ENCODE results near the gene LCLAT1.
A peak's percentile ranks its signal among the peaks of the same experiment; 100 is the strongest.
"Not testable (repeated sequence)": the region's sequence is repeated elsewhere in the genome, so short reads cannot be mapped to it uniquely, and the experiment has no call there.

Gene LCLAT1

DNA sequence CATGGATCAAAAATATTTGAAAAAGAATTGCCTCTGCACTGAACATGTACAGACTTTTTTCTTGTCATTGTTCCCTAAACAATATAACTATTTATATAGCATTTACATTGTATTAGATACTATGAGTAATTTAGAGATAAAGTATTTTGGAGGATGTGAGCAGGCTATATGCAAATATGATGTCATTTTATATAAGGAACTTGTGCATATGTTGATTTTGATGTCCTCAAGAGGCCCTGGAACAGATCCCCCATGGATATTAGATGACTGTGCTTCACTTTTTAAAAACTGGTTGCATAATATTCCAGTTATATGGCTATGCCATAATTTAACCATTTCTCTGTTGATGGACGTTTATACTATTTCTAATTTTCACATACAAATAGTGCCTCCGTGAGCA lies 16.5 kb downstream of the LCLAT1 start:
- TF ChIP-seq, protein P1, sequence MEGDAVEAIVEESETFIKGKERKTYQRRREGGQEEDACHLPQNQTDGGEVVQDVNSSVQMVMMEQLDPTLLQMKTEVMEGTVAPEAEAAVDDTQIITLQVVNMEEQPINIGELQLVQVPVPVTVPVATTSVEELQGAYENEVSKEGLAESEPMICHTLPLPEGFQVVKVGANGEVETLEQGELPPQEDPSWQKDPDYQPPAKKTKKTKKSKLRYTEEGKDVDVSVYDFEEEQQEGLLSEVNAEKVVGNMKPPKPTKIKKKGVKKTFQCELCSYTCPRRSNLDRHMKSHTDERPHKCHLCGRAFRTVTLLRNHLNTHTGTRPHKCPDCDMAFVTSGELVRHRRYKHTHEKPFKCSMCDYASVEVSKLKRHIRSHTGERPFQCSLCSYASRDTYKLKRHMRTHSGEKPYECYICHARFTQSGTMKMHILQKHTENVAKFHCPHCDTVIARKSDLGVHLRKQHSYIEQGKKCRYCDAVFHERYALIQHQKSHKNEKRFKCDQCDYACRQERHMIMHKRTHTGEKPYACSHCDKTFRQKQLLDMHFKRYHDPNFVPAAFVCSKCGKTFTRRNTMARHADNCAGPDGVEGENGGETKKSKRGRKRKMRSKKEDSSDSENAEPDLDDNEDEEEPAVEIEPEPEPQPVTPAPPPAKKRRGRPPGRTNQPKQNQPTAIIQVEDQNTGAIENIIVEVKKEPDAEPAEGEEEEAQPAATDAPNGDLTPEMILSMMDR (IDR thresholded peaks at IDR 0.05) = no peak
- Histone ChIP-seq H3K4me1 (ENCODE audit: control insufficient read depth in 1 of 2, insufficient read depth in 1 of 2, low read depth in 1 of 2, low read length in 1 of 2) (peaks cover 0 to 3% of the 10 kb centered on the region in 2 experiments), H3K27me3 (no peaks in the 10 kb centered on the region), H3K9me3 (no peaks in the 10 kb centered on the region), H3K4me3 (ENCODE audit: low read depth in 1 of 2, low read length in 1 of 2) (no peak overlapping the region), H3K27ac (no peak overlapping the region), H3K36me3 (no peaks in the 10 kb centered on the region)

DNA sequence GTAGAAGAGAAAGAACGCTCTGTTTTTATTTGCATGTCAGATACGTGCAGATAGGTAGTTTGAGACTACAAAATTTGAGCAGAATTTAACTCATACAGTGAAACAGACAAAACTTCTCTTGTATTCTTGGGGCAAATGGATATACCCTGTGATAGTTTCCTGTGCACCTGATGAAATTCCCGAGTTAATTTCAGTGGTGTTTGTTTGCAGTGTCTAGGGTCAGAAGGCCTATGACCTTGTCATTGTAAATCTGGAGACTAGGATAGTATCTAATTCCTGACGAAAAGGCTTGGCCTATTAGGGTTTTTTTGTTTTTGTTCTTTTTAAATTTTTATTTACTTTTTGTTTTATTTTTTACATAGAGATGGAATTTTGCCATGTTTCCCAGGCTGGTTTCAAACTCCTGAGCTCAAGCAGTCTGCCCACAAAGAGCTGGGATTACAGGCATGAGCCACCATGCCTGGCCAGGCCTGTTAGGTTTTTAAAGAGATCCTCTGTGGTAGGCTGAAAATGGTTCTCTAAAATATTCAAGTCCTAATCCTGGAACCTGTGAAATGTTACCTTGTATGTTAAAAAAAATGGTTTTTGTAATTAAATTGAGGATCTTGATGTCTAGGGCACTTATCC lies 17.6 kb downstream of the LCLAT1 start:
- Histone ChIP-seq H3K9me3 (no peaks in the 10 kb centered on the region), H3K4me1 (ENCODE audit: control insufficient read depth in 1 of 2, insufficient read depth in 1 of 2, low read depth in 1 of 2, low read length in 1 of 2) (no peaks in the 10 kb centered on the region), H3K27ac (no peak overlapping the region), H3K4me3 (ENCODE audit: low read depth in 1 of 2, low read length in 1 of 2) (no peak overlapping the region), H3K36me3 (no peaks in the 10 kb centered on the region), H3K27me3 (no peaks in the 10 kb centered on the region)
- TF ChIP-seq, protein P1 (IDR thresholded peaks at IDR 0.05) = no peak

DNA sequence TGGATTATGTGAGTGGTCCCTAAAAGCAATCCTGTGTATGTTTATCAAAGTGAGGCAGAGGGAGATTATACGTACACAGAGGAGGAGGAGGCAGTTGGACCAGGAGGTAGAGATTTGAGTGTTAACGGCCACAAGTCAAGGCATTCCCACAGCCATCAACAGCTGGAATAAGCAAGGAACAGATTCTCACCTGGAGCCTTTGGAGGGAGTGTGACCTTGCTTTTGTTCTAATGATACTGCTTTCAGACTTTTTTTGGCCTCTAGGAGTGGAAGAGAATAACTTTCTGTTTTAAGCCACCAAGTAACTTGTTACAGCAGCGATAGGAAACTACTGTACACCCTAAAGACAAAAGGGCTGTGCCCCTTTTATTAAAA lies 18.1 kb downstream of the LCLAT1 start:
- Histone ChIP-seq H3K9me3 (no peaks in the 10 kb centered on the region), H3K36me3 (no peaks in the 10 kb centered on the region), H3K4me1 (ENCODE audit: control insufficient read depth in 1 of 2, insufficient read depth in 1 of 2, low read depth in 1 of 2, low read length in 1 of 2) (no peaks in the 10 kb centered on the region), H3K27ac (no peak overlapping the region), H3K27me3 (no peaks in the 10 kb centered on the region), H3K4me3 (ENCODE audit: low read depth in 1 of 2, low read length in 1 of 2) (no peak overlapping the region)
- TF ChIP-seq, protein P1 (IDR thresholded peaks at IDR 0.05) = no peak

DNA sequence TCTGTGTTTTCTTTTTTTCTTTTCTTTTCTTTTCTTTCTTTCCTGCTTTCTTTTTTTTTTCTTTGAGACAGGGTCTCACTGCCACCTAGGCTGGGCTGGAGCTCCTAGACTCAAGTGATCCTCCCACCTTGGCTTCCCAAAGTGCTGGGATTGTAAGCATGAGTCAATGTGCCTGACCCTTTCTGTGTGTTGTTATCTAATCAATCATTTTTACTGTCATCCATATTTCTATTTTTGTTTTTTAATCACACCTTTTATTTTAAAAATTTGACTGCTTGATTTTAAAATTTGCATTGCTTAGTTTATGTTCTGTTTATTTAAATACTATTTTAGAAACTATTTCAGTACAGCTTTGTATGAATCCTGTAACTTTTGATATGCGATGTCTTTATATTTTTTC lies 19.2 kb downstream of the LCLAT1 start:
- Histone ChIP-seq H3K4me3 (ENCODE audit: low read depth in 1 of 2, low read length in 1 of 2) (no peak overlapping the region), H3K27me3 (no peaks in the 10 kb centered on the region), H3K27ac (no peak overlapping the region), H3K9me3 (no peaks in the 10 kb centered on the region), H3K36me3 (no peaks in the 10 kb centered on the region), H3K4me1 (ENCODE audit: control insufficient read depth in 1 of 2, insufficient read depth in 1 of 2, low read depth in 1 of 2, low read length in 1 of 2) (peaks cover 0 to 2% of the 10 kb centered on the region in 2 experiments)
- TF ChIP-seq, protein P1 (IDR thresholded peaks at IDR 0.05) = no peak

DNA sequence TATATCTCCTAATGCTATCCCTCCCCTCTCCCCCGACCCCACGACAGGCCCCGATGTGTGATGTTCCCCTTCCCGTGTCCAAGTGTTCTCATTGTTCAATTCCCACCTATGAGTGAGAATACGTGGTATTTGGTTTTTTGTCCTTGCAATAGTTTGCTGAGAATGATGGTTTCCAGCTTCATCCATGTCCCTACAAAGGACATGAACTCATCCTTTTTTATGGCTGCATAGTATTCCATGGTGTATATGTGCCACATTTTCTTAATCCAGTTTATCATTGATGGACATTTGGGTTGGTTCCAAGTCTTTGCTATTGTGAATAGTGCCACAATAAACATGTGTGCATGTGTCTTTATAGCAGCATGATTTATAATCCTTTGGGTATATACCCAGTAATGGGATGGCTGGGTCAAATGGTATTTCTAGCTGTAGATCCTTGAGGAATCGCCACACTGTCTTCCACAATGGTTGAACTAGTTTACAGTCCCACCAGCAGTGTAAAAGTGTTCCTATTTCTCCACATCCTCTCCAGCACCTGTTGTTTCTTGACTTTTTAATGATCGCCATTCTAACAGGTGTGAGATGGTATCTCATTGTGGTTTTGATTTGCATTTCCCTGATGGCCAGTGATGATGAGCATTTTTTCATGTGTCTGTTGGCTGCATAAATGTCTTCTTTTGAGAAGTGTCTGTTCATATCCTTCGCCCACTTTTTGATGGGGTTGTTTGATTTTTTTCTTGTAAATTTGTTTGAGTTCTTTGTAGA lies 20.2 kb downstream of the LCLAT1 start:
- not testable (repeated sequence) for H3K4me1 ChIP-seq (ENCODE audit: control insufficient read depth in 1 of 2, insufficient read depth in 1 of 2, low read depth in 1 of 2, low read length in 1 of 2); H3K4me3 ChIP-seq (ENCODE audit: low read depth in 1 of 2, low read length in 1 of 2); H3K36me3 ChIP-seq; H3K9me3 ChIP-seq; H3K27ac ChIP-seq; H3K27me3 ChIP-seq

DNA sequence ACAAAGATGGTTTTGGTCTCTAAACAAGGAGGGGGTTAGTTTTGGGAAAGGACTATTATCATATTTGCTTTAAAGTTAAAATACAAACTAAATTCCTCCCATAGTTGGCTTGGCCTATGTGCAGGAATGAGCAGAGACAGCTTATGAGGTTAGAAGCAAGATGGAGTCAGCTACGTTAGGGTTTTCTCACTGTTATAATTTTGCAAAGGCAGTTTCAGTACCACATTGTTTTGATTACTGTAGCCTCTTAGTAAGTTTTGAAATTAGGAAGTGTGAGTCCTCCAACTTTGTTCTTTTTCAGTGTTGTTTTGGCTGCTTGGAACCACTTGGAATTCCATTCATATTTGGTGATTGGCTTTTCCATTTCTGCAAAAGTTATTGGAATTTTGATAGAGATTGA lies 23.4 kb downstream of the LCLAT1 start:
- TF ChIP-seq, protein P1 (IDR thresholded peaks at IDR 0.05) = no peak
- no peak overlapping the region for H3K4me3 ChIP-seq (ENCODE audit: low read depth in 1 of 2, low read length in 1 of 2)
- no peaks in the 10 kb centered on the region for H3K9me3 ChIP-seq
- H3K27ac ChIP-seq = peak overlapping the region; percentile 29
- no peaks in the 10 kb centered on the region for H3K36me3 ChIP-seq
- H3K4me1 ChIP-seq (ENCODE audit: control insufficient read depth in 1 of 2, insufficient read depth in 1 of 2, low read depth in 1 of 2, low read length in 1 of 2) = peaks cover 14 to 15% of the 10 kb centered on the region in 2 experiments
- no peaks in the 10 kb centered on the region for H3K27me3 ChIP-seq
